ENCODE results near the gene RTKN2.

- TF ChIP-seq CTCF (IDR thresholded peaks at IDR 0.05; ENCODE audit: low read depth, low read length, poor library complexity, severe bottlenecking) (no peak), EZH2phosphoT487 (IDR thresholded peaks at IDR 0.05; ENCODE audit: borderline replicate concordance, low read length) (no peak)
Observed at GRCh38 chr10:62270020-62270419, 1.4 kb upstream of the RTKN2 start.
